AG09309 (cell line): Measurements from ENCODE around the gene ALLC.

Experiments used
- DNase-seq: peaks from one replicate; pipeline ENCODE4 v3.0.0-alpha.2; 2010; ENCODE audit warnings: low read depth
- H3K4me3 ChIP-seq: 2 replicates; pipeline ENCODE4 v1.5.1; 2011; ENCODE audit warnings: mild to moderate bottlenecking, low read depth, low read length, moderate library complexity; ENCODE audit not compliant: control insufficient read depth
- TF ChIP-seq, protein P1 (sequence below): IDR thresholded peaks from 2 replicates; pipeline ENCODE4 v1.5.1; 2011; ENCODE audit warnings: mild to moderate bottlenecking, low read depth, low read length, inconsistent platforms; ENCODE audit not compliant: insufficient read depth, control insufficient read depth; ENCODE audit errors: missing control alignments

The ALLC gene

DNA sequence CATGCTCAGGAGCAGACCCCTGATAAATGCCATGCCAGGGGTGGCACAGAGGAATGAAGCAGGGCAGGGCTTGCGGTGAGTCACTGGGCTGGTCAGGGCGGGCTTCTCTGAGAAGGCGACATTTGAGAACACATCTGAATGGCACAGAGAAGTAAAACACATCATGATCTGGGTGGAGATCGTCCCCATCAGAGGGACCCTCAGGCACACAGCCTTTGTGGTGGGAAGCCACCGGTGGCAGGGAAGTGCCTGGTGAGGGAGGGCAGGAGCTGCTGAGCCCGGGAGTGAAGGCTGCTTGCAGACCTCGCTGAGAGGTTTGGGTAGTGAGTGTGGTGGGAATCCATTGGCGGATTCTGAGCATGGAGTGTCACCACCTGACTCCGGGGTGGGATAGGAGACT, 89.8 kb downstream of the ALLC start:
- no peak for DNase-seq
- TF ChIP-seq, protein P1, sequence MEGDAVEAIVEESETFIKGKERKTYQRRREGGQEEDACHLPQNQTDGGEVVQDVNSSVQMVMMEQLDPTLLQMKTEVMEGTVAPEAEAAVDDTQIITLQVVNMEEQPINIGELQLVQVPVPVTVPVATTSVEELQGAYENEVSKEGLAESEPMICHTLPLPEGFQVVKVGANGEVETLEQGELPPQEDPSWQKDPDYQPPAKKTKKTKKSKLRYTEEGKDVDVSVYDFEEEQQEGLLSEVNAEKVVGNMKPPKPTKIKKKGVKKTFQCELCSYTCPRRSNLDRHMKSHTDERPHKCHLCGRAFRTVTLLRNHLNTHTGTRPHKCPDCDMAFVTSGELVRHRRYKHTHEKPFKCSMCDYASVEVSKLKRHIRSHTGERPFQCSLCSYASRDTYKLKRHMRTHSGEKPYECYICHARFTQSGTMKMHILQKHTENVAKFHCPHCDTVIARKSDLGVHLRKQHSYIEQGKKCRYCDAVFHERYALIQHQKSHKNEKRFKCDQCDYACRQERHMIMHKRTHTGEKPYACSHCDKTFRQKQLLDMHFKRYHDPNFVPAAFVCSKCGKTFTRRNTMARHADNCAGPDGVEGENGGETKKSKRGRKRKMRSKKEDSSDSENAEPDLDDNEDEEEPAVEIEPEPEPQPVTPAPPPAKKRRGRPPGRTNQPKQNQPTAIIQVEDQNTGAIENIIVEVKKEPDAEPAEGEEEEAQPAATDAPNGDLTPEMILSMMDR: no peak
- H3K4me3 ChIP-seq: no peak overlapping the region

DNA sequence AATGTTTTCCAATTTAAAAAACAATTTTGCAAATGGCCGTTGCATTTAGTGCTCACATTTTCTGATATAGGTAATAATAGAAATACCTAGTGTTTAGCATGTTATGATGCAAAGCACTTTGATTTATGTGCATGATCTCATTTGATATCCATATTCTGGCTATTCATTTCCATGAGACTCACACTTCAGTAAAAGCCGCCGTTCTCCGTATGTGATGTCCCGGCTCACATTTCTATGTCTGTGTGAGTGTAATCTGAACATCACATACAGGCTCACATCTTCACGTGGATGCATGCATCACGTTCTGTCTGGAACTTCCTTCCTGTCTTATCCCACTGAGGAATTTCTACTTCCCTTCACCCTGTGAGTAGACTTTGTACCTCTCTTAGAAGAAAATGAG, 91.2 kb downstream of the ALLC start:
- TF ChIP-seq, protein P1: no peak
- DNase-seq: no peak
- H3K4me3 ChIP-seq: no peak overlapping the region

DNA sequence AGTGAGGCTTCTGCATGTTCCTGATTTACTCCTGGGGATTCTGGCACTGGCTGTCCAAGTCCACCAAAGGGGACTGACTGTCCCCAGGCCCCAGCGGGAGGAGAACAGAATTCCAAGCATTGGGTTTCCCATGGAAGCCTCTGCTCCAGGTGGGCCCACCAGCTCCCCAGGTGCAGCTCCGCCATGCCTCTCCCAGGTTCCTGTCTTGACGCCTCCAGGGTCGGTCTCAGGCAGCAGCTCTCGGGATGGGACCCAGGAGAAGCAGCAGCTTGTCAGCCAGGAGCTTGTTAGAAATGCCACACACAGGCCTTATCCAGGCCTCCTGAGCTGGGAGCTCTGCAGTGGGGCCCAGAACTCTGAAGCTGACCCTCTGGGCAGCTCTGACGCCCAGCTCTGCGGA, 93.3 kb downstream of the ALLC start:
- no peak for DNase-seq
- H3K4me3 ChIP-seq: no peak overlapping the region
- TF ChIP-seq, protein P1: no peak

DNA sequence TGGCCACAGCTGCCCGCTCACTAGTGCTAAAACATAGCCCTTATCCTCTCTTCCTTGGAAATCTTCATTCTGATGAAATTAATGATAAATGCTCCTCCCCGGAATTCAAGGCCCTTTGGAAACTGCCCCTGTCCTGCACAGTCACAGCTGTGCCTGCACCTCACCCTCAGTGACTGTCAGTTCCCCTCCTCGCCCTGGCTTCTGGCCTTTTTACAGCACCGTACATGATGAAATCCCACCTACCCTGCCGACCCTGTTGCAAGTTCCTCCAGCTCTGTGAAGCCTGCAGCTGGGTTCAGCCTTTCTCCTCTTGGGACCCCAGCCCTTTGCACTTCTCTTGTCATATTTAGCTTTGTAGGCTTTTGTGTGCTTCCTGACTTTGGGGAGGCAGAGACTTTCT, 93.8 kb downstream of the ALLC start:
- no peak overlapping the region for H3K4me3 ChIP-seq
- TF ChIP-seq, protein P1: no peak
- no peak for DNase-seq
